HG02759 (cell line): Measurements from ENCODE around the gene ASPSCR1.

ENCODE experiments used
- ATAC-seq: cut with Tn5 transposase; IDR thresholded peaks from one replicate; pipeline ENCODE4 v1.9.1; 2021; ENCODE audit warnings: mild to moderate bottlenecking, moderate library complexity; ENCODE audit not compliant: unreplicated experiment

Gene ASPSCR1

DNA sequence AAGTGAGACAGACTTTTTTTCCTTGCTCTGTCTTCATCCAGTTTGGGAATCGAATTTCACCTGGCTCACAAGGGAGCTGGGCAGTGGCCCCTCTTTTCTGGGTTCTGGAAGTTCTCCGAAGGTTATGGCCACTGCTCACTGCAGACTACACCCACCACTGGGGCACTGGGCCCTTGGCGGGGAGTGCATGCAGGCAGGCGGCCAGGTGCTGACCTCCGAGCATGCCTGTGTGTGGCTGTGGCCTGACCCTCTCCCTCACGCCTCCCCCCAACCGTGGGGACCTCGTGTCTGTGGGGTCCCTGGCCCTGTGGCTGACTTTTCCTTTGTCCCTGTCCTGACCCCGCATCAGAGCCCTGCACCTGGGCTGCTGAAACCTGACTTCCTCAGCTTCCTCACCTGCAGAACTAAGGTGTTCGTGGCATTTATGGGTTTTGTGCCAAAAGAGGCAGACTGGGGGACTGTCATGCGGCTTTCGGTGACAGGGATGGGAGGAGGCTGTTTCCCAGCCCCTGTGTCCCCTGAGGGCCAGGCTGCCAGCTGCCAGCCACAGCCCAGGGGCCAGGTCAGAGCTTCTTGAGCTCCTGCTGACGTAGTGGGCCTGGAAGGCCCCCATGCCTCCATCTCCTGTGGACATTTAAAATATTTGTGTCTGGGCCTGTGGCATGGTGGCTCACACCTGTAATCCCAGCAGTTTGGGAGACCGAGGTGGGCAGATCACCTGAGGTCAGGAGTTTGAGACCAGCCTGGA lies 21.4 kb downstream of the ASPSCR1 start:
- ATAC-seq: no peak

GRCh38 chr17:81999587-81999975 lies 22.2 kb downstream of the ASPSCR1 start:
- no peak for ATAC-seq

- ATAC-seq: no peak
Observed at GRCh38 chr17:81999976-82000802, 22.8 kb downstream of the ASPSCR1 start.

DNA sequence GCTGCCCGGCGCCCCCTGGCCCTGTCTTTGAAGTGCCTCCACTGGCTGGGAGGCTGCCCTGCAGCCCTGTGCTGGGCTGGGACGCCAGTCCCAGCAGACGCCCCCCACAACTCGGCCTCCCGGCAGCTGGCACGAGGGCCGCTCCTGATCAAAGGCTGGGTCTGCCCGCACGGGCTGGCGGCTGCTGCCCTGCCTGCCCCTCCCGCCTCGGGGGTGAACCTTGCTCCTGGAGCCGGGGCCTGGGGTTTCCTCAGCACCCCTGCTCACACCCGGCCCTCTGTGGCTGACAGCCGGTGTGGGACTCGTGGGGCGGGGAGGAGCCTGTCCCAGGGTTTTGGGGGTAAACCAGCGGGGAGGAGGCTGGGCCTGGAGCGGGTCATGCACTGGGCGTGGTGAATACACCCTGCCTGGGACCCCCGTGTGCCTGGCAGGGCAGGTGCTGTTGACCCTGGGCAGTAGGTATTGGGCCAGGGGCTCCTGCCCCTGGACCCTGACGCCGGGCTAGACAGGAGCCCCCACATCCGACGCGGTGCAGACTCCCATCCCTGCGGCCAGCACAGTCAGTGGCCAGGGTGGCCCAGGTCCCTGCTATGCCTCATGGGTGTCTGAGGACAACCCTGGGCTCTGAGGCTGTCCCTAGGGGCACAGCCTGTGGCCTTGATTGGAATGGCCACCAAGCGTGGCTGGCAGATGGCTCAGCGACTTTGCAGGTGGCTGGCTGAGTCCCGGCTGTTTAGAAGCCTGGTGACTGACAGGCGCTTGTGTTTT lies 23.6 kb downstream of the ASPSCR1 start:
- no peak for ATAC-seq

DNA sequence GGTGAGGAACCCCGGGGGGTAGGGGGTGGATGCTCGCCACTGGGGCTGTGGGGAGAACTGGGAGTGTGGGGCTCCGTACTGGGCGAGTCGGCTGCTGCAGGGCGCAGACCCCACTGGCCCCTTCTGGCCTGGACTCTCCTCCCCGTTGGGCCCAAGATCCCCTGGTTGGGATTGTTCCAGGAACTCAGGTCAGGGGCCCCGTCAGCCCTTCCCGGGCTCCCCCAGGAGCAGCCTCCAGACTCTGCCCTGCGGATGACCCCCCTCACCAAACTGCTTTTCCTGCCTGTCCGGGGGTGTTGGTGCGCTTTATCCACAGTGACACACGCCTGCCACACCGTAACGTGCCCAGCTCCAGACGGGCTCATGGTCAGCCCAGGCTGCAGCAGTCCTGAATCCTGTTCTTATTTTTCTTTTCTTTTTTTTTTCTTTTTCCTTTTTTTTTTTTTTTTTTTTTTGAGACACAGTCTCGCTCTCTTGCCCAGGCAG lies 24.2 kb downstream of the ASPSCR1 start:
- ATAC-seq: no peak

DNA sequence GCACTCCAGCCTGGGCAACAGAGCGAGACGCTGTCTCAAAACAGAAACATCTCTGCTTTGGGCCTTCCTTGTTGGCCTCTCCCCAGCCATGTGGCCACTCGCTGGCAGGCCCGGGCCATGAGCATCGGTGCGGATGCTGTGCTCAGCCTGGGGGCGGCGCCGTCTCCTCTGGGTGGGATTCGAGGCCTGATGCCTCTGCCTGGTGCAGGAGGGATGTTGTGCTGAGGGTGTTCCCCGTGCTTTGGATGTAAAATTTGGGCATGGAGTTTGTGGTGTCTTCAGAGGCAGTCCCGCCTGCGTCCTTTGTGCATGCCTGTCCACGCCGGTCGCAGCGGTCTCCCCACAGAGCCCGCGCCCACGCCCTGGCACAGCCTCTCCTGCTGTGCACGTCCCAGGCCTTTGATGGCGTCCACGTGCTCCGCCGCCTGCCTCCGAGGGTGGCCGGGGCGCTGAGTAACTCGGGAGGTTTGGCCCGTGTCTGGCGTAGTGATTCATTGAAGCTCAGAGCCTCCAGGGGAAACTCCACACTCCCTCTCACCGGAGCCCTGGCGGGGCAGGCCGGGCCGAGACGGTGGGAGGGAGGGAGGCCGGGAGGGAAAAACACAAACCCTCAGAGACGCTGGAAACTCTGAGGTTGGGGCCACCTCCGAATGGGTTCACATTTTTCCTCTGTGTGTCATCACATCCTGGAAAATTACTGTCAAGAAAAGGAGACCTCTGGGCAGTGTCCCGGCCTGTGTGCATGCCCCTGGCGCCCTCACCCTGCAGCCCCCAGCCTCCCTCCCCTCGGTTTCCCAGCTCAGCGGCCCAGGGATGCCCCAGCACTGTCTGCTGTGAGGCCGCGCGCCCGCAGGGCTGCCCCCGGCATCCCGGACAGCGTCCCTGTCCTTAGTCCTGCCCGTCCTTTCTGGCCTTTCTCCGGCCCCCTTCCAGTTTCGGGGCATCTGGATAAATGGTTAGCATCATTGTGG lies 26.3 kb downstream of the ASPSCR1 start:
- no peak for ATAC-seq

DNA sequence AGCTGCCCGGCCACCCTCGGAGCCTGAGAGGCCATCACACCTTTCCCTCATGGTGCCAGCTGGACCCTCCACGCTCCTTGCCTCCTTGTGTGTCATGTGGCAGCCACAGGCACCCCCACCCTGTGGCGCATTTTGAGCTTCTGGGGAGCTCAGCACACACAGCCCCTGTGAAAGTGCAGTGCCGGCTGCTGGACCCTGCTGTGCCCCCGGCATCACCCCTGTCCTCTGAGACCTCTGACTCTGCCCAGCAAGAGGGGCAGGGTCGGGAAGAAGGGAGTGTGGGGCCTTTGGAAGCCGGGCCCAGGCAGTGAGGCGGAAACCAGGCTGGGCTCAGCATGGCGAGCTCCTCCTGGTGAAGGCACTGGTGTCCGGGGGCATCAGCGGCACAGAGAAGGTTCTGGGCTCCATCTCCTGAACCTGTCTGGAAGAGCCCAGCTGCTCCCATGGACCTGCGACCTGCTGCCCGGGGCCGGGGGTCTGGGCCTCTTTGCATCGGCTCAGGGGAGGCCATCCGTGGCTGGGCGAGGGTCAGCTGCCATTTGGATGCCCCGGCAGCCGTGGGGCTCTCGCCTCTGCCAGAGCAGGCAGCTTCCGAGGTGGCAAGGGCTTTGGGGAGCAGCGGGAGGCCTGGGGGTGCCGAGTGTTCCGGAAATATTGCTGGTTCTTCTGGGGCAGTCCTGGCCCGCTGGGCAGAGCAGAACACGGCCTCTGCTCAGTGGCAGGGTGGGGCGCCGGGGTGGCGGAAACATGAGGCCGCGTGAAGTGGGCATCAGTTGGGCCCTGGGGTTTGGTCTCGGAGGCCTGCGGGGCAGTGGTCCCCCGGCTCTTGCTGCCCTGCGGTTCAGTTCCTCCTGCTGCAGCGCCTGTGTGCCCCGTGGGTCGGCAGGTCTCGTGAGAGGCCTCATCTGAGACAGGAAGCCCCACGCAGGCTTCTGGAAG lies 27.4 kb downstream of the ASPSCR1 start:
- no peak for ATAC-seq

- no peak for ATAC-seq
Observed at GRCh38 chr17:82005701-82006348, 28.4 kb downstream of the ASPSCR1 start.

DNA sequence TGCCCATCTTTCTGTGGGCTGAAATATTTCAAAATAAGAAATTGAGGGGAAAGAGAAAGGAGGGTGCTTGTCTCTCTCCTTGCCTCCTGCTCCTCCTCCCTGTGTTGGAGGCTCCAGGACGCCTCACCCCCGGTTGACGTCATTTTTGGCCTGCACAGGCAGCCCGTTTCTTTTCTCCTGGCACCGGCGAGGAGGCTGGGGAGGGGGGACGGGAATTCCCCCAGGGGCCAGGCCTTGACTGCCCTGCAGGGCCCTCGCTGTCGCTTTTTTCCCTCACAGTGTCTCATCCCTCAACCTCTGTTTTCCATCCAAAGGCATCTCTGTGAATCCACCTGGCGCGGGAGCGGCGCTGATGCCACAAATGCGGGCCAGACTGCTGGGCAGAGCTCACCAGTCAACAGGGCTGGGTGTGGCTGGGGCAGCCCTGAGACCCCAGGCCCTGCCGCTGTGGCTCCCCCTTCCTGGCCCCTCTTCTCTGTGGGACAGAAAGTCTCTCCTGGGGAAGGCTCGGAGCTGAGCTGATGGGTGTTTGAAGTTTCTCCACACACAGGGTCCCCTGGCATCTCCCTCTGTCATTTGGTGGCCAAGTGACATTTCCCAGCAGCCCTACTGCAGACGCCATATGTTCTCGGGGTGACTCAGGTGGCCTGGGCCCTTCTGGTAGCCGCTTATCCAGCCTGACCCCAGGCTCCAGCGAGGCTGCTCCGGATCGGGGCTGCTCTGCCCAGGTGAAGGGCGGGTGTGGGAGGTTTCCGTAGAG lies 29.2 kb downstream of the ASPSCR1 start:
- ATAC-seq: no peak

DNA sequence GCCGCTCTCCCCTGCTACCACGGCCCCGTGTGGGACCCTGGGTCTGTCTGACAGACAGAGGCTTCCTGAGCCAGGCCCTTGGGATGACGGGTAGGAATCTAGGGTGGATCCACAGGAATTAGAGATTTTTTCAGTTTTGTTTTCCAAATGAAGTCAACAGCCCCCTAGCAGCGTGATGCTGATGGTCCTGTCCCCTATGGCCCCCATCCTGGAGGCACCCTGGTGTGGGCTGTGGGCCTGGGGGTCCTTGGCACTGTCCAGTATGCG lies 29.7 kb downstream of the ASPSCR1 start:
- ATAC-seq: no peak

GRCh38 chr17:82007495-82008257 lies 30.2 kb downstream of the ASPSCR1 start:
- ATAC-seq: no peak

GRCh38 chr17:82008258-82008940 lies 31.0 kb downstream of the ASPSCR1 start:
- ATAC-seq: no peak

DNA sequence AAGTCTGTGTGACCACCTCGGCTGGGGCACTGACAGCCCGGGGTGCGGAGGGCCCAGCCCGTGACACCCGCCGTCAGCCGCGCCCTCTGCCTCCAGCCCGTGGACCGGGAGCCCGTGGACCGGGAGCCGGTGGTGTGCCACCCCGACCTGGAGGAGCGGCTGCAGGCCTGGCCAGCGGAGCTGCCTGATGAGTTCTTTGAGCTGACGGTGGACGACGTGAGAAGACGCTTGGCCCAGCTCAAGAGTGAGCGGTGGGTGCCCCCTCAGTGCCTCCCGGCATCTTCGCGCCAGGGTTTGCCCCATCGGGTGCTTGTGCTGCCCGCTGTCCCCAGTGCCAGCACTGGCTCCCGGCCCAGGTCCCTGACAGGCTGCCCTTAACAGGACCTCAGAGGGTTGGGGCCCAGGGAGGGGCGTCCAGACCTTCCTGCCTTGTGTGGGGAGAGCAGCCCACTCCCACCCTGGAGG lies 31.5 kb downstream of the ASPSCR1 start:
- no peak for ATAC-seq

DNA sequence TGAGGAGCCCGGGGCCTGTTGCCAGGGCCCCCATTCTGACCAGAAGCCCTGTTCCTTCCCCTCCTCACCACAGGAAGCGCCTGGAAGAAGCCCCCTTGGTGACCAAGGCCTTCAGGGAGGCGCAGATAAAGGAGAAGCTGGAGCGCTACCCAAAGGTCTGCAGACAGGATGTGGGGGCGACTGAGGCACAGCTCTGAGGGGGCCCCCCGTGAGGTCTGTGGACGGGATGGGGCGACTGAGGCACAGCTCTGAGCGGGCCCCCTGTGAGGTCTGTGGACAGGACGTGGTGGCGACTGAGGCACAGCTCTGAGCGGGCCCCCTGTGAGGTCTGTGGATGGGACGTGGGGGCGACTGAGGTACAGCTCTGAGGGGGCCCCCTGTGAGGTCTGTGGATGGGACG lies 32.0 kb downstream of the ASPSCR1 start:
- ATAC-seq: no peak

DNA sequence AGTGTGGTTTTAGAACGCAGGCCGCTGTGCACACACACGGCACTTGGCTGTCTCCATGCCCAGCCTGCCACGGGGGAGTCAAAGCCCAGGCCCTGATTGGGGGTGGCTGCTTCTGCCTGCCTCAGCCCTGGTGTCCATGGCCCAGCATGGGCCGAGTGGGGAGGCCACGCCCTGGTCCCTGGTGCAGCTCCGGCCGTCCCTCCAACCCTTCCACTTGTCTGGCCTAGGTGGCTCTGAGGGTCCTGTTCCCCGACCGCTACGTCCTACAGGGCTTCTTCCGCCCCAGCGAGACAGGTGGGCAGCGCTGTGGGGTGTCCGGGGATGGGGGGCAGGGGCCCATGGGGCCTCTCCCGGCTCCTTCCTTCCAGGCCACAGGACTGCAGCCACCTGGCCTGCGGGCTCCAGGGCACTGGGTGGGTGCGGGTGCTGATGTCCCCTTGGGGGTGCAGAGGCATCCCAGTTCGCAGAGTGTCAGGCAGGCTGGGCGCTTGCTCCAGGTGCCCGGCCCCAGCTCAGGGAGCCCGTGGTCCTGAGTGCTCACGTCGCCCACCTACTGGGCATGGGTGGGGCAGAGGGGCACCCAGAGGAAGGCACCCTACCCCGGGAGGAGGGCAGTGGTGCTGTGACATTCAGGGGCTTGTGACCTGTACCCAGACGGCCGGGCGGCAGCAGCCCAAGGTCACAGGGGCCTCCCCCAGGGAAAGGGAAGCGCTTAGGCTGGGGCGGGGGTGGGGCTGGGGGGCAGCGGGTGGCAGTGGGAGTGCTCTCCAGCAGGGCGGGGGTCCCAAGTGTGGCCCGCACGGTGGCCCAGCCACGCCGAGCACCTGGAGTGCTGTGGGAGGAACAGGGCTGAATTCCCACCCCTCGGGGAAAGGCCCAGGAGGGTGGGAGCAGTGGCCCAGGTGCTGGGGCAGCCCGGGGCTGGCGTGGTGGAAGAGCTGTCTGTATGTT lies 33.4 kb downstream of the ASPSCR1 start:
- no peak for ATAC-seq
